ENCODE data around the gene FAM210A.

The FAM210A gene

GRCh38 chr18:13629841-13630715 is 96.3 kb downstream of the FAM210A start:
- H3K27me3 ChIP-seq (ENCODE audit: control insufficient read depth in 1 of 2, insufficient read depth in 2 of 2, low read length in 2 of 2): no peaks in the 10 kb centered on the region
- H3K9ac ChIP-seq (ENCODE audit: low read length in 2 of 2): peak overlapping the region in 1 of 2 donors; percentile 29
- no peaks in the 10 kb centered on the region for H3K36me3 ChIP-seq (ENCODE audit: control insufficient read depth in 2 of 2, insufficient read depth in 2 of 2, low read length in 2 of 2)
- H3K9me3 ChIP-seq (ENCODE audit: control insufficient read depth in 2 of 2, low read length in 2 of 2): no peaks in the 10 kb centered on the region
- H3K27ac ChIP-seq (ENCODE audit: low read length): peak overlapping the region; percentile 41
- peaks cover 8% of the 10 kb centered on the region for H3K4me1 ChIP-seq (ENCODE audit: control insufficient read depth, insufficient read depth, low read length)
- H3K4me3 ChIP-seq (ENCODE audit: low read length in 2 of 2): peak overlapping the region; percentile 1 to 44

GRCh38 chr18:13628211-13628610 is 98.1 kb downstream of the FAM210A start:
- H3K4me3 ChIP-seq (ENCODE audit: low read length in 2 of 2): no peak overlapping the region
- peaks cover 0 to 5% of the 10 kb centered on the region in 2 donors for H3K36me3 ChIP-seq (ENCODE audit: control insufficient read depth in 2 of 2, insufficient read depth in 2 of 2, low read length in 2 of 2)
- H3K27ac ChIP-seq (ENCODE audit: low read length): no peak overlapping the region
- no peaks in the 10 kb centered on the region for H3K27me3 ChIP-seq (ENCODE audit: control insufficient read depth in 1 of 2, insufficient read depth in 2 of 2, low read length in 2 of 2)
- H3K4me1 ChIP-seq (ENCODE audit: control insufficient read depth, insufficient read depth, low read length): peaks cover 6% of the 10 kb centered on the region
- H3K9me3 ChIP-seq (ENCODE audit: control insufficient read depth in 2 of 2, low read length in 2 of 2): no peaks in the 10 kb centered on the region
- no peak overlapping the region for H3K9ac ChIP-seq (ENCODE audit: low read length in 2 of 2)

- H3K9me3 ChIP-seq (ENCODE audit: control insufficient read depth in 2 of 2, low read length in 2 of 2): no peaks in the 10 kb centered on the region
- peaks cover 6% of the 10 kb centered on the region for H3K4me1 ChIP-seq (ENCODE audit: control insufficient read depth, insufficient read depth, low read length)
- H3K9ac ChIP-seq (ENCODE audit: low read length in 2 of 2): no peak overlapping the region
- no peak overlapping the region for H3K27ac ChIP-seq (ENCODE audit: low read length)
- peaks cover 2 to 5% of the 10 kb centered on the region in 2 donors for H3K36me3 ChIP-seq (ENCODE audit: control insufficient read depth in 2 of 2, insufficient read depth in 2 of 2, low read length in 2 of 2)
- no peaks in the 10 kb centered on the region for H3K27me3 ChIP-seq (ENCODE audit: control insufficient read depth in 1 of 2, insufficient read depth in 2 of 2, low read length in 2 of 2)
- H3K4me3 ChIP-seq (ENCODE audit: low read length in 2 of 2): no peak overlapping the region
These were observed 98.7 kb downstream of the FAM210A start for GRCh38 chr18:13627639-13628038.

GRCh38 chr18:13626544-13626908 is 99.8 kb downstream of the FAM210A start:
- no peak overlapping the region for H3K9ac ChIP-seq (ENCODE audit: low read length in 2 of 2)

GRCh38 chr18:13625843-13626543 is 100.4 kb downstream of the FAM210A start:
- Histone ChIP-seq H3K4me3 (ENCODE audit: low read length in 2 of 2) (no peak overlapping the region), H3K9ac (ENCODE audit: low read length in 2 of 2) (no peak overlapping the region), H3K9me3 (ENCODE audit: control insufficient read depth in 2 of 2, low read length in 2 of 2) (no peaks in the 10 kb centered on the region), H3K4me1 (ENCODE audit: control insufficient read depth, insufficient read depth, low read length) (peaks cover 6% of the 10 kb centered on the region), H3K27me3 (ENCODE audit: control insufficient read depth in 1 of 2, insufficient read depth in 2 of 2, low read length in 2 of 2) (no peaks in the 10 kb centered on the region), H3K27ac (ENCODE audit: low read length) (no peak overlapping the region), H3K36me3 (ENCODE audit: control insufficient read depth in 2 of 2, insufficient read depth in 2 of 2, low read length in 2 of 2) (peaks cover 5 to 8% of the 10 kb centered on the region in 2 donors)

More at GRCh38 chr18:13626544-13626908, 99.8 kb downstream of the FAM210A start:
- Histone ChIP-seq H3K9me3 (ENCODE audit: control insufficient read depth in 2 of 2, low read length in 2 of 2) (no peaks in the 10 kb centered on the region), H3K4me1 (ENCODE audit: control insufficient read depth, insufficient read depth, low read length) (peaks cover 6% of the 10 kb centered on the region), H3K27me3 (ENCODE audit: control insufficient read depth in 1 of 2, insufficient read depth in 2 of 2, low read length in 2 of 2) (no peaks in the 10 kb centered on the region), H3K36me3 (ENCODE audit: control insufficient read depth in 2 of 2, insufficient read depth in 2 of 2, low read length in 2 of 2) (peaks cover 5 to 6% of the 10 kb centered on the region in 2 donors), H3K27ac (ENCODE audit: low read length) (no peak overlapping the region), H3K4me3 (ENCODE audit: low read length in 2 of 2) (no peak overlapping the region)

GRCh38 chr18:13625355-13625754 is 101.0 kb downstream of the FAM210A start:
- H3K27ac ChIP-seq (ENCODE audit: low read length): no peak overlapping the region
- no peaks in the 10 kb centered on the region for H3K27me3 ChIP-seq (ENCODE audit: control insufficient read depth in 1 of 2, insufficient read depth in 2 of 2, low read length in 2 of 2)
- peaks cover 6% of the 10 kb centered on the region for H3K4me1 ChIP-seq (ENCODE audit: control insufficient read depth, insufficient read depth, low read length)
- H3K36me3 ChIP-seq (ENCODE audit: control insufficient read depth in 2 of 2, insufficient read depth in 2 of 2, low read length in 2 of 2): peaks cover 5 to 8% of the 10 kb centered on the region in 2 donors
- H3K9me3 ChIP-seq (ENCODE audit: control insufficient read depth in 2 of 2, low read length in 2 of 2): no peaks in the 10 kb centered on the region
- no peak overlapping the region for H3K4me3 ChIP-seq (ENCODE audit: low read length in 2 of 2)
- no peak overlapping the region for H3K9ac ChIP-seq (ENCODE audit: low read length in 2 of 2)

GRCh38 chr18:13624563-13625237 is 101.7 kb downstream of the FAM210A start:
- no peak overlapping the region for H3K4me3 ChIP-seq (ENCODE audit: low read length in 2 of 2)
- no peak overlapping the region for H3K9ac ChIP-seq (ENCODE audit: low read length in 2 of 2)
- no peaks in the 10 kb centered on the region for H3K9me3 ChIP-seq (ENCODE audit: control insufficient read depth in 2 of 2, low read length in 2 of 2)
- H3K36me3 ChIP-seq (ENCODE audit: control insufficient read depth in 2 of 2, insufficient read depth in 2 of 2, low read length in 2 of 2): peaks cover 5 to 8% of the 10 kb centered on the region in 2 donors
- H3K4me1 ChIP-seq (ENCODE audit: control insufficient read depth, insufficient read depth, low read length): peaks cover 2% of the 10 kb centered on the region
- H3K27me3 ChIP-seq (ENCODE audit: control insufficient read depth in 1 of 2, insufficient read depth in 2 of 2, low read length in 2 of 2): no peaks in the 10 kb centered on the region
- H3K27ac ChIP-seq (ENCODE audit: low read length): no peak overlapping the region

GRCh38 chr18:13623871-13624270 is 102.5 kb downstream of the FAM210A start:
- Histone ChIP-seq H3K9ac (ENCODE audit: low read length in 2 of 2) (no peak overlapping the region), H3K27me3 (ENCODE audit: control insufficient read depth in 1 of 2, insufficient read depth in 2 of 2, low read length in 2 of 2) (no peaks in the 10 kb centered on the region), H3K4me1 (ENCODE audit: control insufficient read depth, insufficient read depth, low read length) (no peaks in the 10 kb centered on the region), H3K27ac (ENCODE audit: low read length) (no peak overlapping the region), H3K36me3 (ENCODE audit: control insufficient read depth in 2 of 2, insufficient read depth in 2 of 2, low read length in 2 of 2) (peaks cover 5 to 8% of the 10 kb centered on the region in 2 donors), H3K9me3 (ENCODE audit: control insufficient read depth in 2 of 2, low read length in 2 of 2) (no peaks in the 10 kb centered on the region), H3K4me3 (ENCODE audit: low read length in 2 of 2) (no peak overlapping the region)

GRCh38 chr18:13623348-13623747 is 103.0 kb downstream of the FAM210A start:
- H3K4me3 ChIP-seq (ENCODE audit: low read length in 2 of 2): no peak overlapping the region
- no peaks in the 10 kb centered on the region for H3K9me3 ChIP-seq (ENCODE audit: control insufficient read depth in 2 of 2, low read length in 2 of 2)
- peaks cover 5 to 8% of the 10 kb centered on the region in 2 donors for H3K36me3 ChIP-seq (ENCODE audit: control insufficient read depth in 2 of 2, insufficient read depth in 2 of 2, low read length in 2 of 2)
- H3K27ac ChIP-seq (ENCODE audit: low read length): no peak overlapping the region
- H3K27me3 ChIP-seq (ENCODE audit: control insufficient read depth in 1 of 2, insufficient read depth in 2 of 2, low read length in 2 of 2): no peaks in the 10 kb centered on the region
- no peak overlapping the region for H3K9ac ChIP-seq (ENCODE audit: low read length in 2 of 2)
- H3K4me1 ChIP-seq (ENCODE audit: control insufficient read depth, insufficient read depth, low read length): no peaks in the 10 kb centered on the region

GRCh38 chr18:13622751-13623150 is 103.6 kb downstream of the FAM210A start:
- Histone ChIP-seq H3K4me1 (ENCODE audit: control insufficient read depth, insufficient read depth, low read length) (no peaks in the 10 kb centered on the region), H3K9me3 (ENCODE audit: control insufficient read depth in 2 of 2, low read length in 2 of 2) (no peaks in the 10 kb centered on the region), H3K27me3 (ENCODE audit: control insufficient read depth in 1 of 2, insufficient read depth in 2 of 2, low read length in 2 of 2) (no peaks in the 10 kb centered on the region), H3K9ac (ENCODE audit: low read length in 2 of 2) (no peak overlapping the region), H3K4me3 (ENCODE audit: low read length in 2 of 2) (no peak overlapping the region), H3K27ac (ENCODE audit: low read length) (no peak overlapping the region), H3K36me3 (ENCODE audit: control insufficient read depth in 2 of 2, insufficient read depth in 2 of 2, low read length in 2 of 2) (peaks cover 5 to 8% of the 10 kb centered on the region in 2 donors)

Data from stomach smooth muscle (tissue), 2 donors.